NB4 (cell line): ENCODE data around the gene XCR1.

Experiments
- CTCF ChIP-seq: IDR thresholded peaks from one replicate; pipeline ENCODE4 v1.5.1; 2012; ENCODE audit warnings: low read depth, low read length
- MYC ChIP-seq: IDR thresholded peaks from 2 replicates; pipeline ENCODE4 v1.6.1; 2011; ENCODE audit warnings: low read depth, low read length
- POLR2A ChIP-seq: IDR thresholded peaks from 2 replicates; pipeline ENCODE4 v1.6.1; 2011; ENCODE audit warnings: mild to moderate bottlenecking; ENCODE audit not compliant: insufficient read length; ENCODE audit errors: extremely low read depth

- TF ChIP-seq CTCF = no peak
- no peak for TF ChIP-seq POLR2A
- no peak for TF ChIP-seq MYC
Measured at GRCh38 chr3:46029953-46030543, 2.8 kb upstream of the XCR1 start.
